ENCODE measurements around the gene DTX4. TPM values are rescaled to one million over a fixed set of nuclear protein-coding genes. Genes with fewer than 3 reads are reported as not detected.

DTX4 gene
- total RNA-seq, 1 donor from 2014 or later, result 7.4 TPM

- Histone ChIP-seq H3K4me3 (ENCODE audit: low read depth, low read length) (no peak overlapping the region), H3K36me3 (ENCODE audit: control insufficient read depth, insufficient read depth, low read length) (no peaks in the 10 kb centered on the region), H3K27me3 (ENCODE audit: control insufficient read depth, insufficient read depth, low read length) (no peaks in the 10 kb centered on the region)
- no peak for TF ChIP-seq CTCF (IDR thresholded peaks at IDR 0.05; ENCODE audit: insufficient read depth, low read length, poor library complexity, severe bottlenecking)
- DNase-seq (ENCODE audit: low read depth), result no peak
These were observed 42.4 kb downstream of the DTX4 start for GRCh38 chr11:59214141-59214893.

- no peak for TF ChIP-seq CTCF (IDR thresholded peaks at IDR 0.05; ENCODE audit: insufficient read depth, low read length, poor library complexity, severe bottlenecking)
- H3K4me3 ChIP-seq (ENCODE audit: low read depth, low read length), result no peak overlapping the region
- no peaks in the 10 kb centered on the region for H3K27me3 ChIP-seq (ENCODE audit: control insufficient read depth, insufficient read depth, low read length)
- DNase-seq (ENCODE audit: low read depth), result no peak
- H3K36me3 ChIP-seq (ENCODE audit: control insufficient read depth, insufficient read depth, low read length), result no peaks in the 10 kb centered on the region
These were observed 45.0 kb downstream of the DTX4 start for GRCh38 chr11:59216641-59217564.

GRCh38 chr11:59218319-59218718 is 46.4 kb downstream of the DTX4 start:
- TF ChIP-seq CTCF (IDR thresholded peaks at IDR 0.05; ENCODE audit: insufficient read depth, low read length, poor library complexity, severe bottlenecking), result no peak
- DNase-seq (ENCODE audit: low read depth), result no peak
- Histone ChIP-seq H3K4me3 (ENCODE audit: low read depth, low read length) (no peak overlapping the region), H3K36me3 (ENCODE audit: control insufficient read depth, insufficient read depth, low read length) (no peaks in the 10 kb centered on the region), H3K27me3 (ENCODE audit: control insufficient read depth, insufficient read depth, low read length) (no peaks in the 10 kb centered on the region)

- Histone ChIP-seq H3K27me3 (ENCODE audit: control insufficient read depth, insufficient read depth, low read length) (no peaks in the 10 kb centered on the region), H3K36me3 (ENCODE audit: control insufficient read depth, insufficient read depth, low read length) (no peaks in the 10 kb centered on the region), H3K4me3 (ENCODE audit: low read depth, low read length) (no peak overlapping the region)
- DNase-seq (ENCODE audit: low read depth), result no peak
- no peak for TF ChIP-seq CTCF (IDR thresholded peaks at IDR 0.05; ENCODE audit: insufficient read depth, low read length, poor library complexity, severe bottlenecking)
These were observed 47.0 kb downstream of the DTX4 start for GRCh38 chr11:59218893-59219292.

GRCh38 chr11:59219836-59220235 is 47.9 kb downstream of the DTX4 start:
- Histone ChIP-seq H3K27me3 (ENCODE audit: control insufficient read depth, insufficient read depth, low read length) (no peaks in the 10 kb centered on the region), H3K4me3 (ENCODE audit: low read depth, low read length) (no peak overlapping the region), H3K36me3 (ENCODE audit: control insufficient read depth, insufficient read depth, low read length) (no peaks in the 10 kb centered on the region)
- TF ChIP-seq CTCF (IDR thresholded peaks at IDR 0.05; ENCODE audit: insufficient read depth, low read length, poor library complexity, severe bottlenecking), result no peak
- DNase-seq (ENCODE audit: low read depth), result no peak

Data from kidney epithelial cell (primary cell).